ENCODE data around the gene LRRC1. TPM values are rescaled to one million over a fixed set of nuclear protein-coding genes. Genes with fewer than 3 reads are reported as not detected.
"Not testable (repeated sequence)": the region's sequence is repeated elsewhere in the genome, so short reads cannot be mapped to it uniquely, and the experiment has no call there.

Gene LRRC1
- total RNA-seq, 2 experiments from 2014 or later, result 3.2 TPM

- H3K27me3 Mint-ChIP-seq, result peaks cover 13% of the 10 kb centered on the region
- no peak overlapping the region for H3K27ac Mint-ChIP-seq
- intact Hi-C loops (cut with micrococcal nuclease), result no loop called here
- ChIA-PET CTCF (no interaction called here), POLR2A (no interaction called here)
- H3K9me3 Mint-ChIP-seq, result no peaks in the 10 kb centered on the region
- no peaks in the 10 kb centered on the region for H3K4me1 Mint-ChIP-seq (ENCODE audit: low read depth)
- no peak overlapping the region for H3K4me3 Mint-ChIP-seq
- H3K36me3 Mint-ChIP-seq, result no peaks in the 10 kb centered on the region
- DNase-seq, result no peak
Observed at GRCh38 chr6:53767941-53768340, 26.9 kb upstream of the LRRC1 start.

DNA sequence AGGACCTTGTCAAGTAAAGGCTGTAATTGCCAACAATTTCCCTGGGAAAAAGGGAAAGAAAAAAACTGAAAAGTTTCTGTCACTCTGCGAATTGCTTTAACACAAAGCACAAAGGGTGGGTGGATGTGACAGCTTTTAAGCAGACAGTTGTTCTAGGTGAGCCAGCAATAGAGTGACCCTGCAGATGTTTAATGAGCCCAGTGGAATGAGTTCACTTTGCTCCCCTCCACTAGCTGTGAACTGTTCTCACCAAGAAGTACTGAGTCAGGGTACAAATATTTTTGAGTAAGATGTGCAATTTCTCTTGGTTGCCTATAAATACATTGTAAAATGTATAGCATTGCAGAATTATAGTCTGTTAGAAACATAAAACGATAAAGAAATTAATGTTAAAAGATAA, 26.2 kb upstream of the LRRC1 start:
- no peaks in the 10 kb centered on the region for H3K36me3 Mint-ChIP-seq
- H3K4me3 Mint-ChIP-seq, result no peak overlapping the region
- ChIA-PET POLR2A (no interaction called here), CTCF (no interaction called here)
- no peaks in the 10 kb centered on the region for H3K4me1 Mint-ChIP-seq (ENCODE audit: low read depth)
- peaks cover 13% of the 10 kb centered on the region for H3K27me3 Mint-ChIP-seq
- H3K27ac Mint-ChIP-seq, result no peak overlapping the region
- H3K9me3 Mint-ChIP-seq, result no peaks in the 10 kb centered on the region
- intact Hi-C loops (cut with micrococcal nuclease), result no loop called here
- no peak for DNase-seq

GRCh38 chr6:53770780-53771249, 24.0 kb upstream of the LRRC1 start:
- H3K4me3 Mint-ChIP-seq, result no peak overlapping the region
- intact Hi-C loops (cut with micrococcal nuclease), result no loop called here
- ChIA-PET CTCF (interaction anchor here (0.7 kb wide), 1 partner anchor 11 kb away, joined by 3 read pairs; no protein-coding TSS in a partner anchor), POLR2A (no interaction called here)
- H3K27me3 Mint-ChIP-seq, result peaks cover 14% of the 10 kb centered on the region
- no peak overlapping the region for H3K27ac Mint-ChIP-seq
- H3K4me1 Mint-ChIP-seq (ENCODE audit: low read depth), result no peaks in the 10 kb centered on the region
- no peak for DNase-seq
- H3K9me3 Mint-ChIP-seq, result no peaks in the 10 kb centered on the region
- no peaks in the 10 kb centered on the region for H3K36me3 Mint-ChIP-seq

DNA sequence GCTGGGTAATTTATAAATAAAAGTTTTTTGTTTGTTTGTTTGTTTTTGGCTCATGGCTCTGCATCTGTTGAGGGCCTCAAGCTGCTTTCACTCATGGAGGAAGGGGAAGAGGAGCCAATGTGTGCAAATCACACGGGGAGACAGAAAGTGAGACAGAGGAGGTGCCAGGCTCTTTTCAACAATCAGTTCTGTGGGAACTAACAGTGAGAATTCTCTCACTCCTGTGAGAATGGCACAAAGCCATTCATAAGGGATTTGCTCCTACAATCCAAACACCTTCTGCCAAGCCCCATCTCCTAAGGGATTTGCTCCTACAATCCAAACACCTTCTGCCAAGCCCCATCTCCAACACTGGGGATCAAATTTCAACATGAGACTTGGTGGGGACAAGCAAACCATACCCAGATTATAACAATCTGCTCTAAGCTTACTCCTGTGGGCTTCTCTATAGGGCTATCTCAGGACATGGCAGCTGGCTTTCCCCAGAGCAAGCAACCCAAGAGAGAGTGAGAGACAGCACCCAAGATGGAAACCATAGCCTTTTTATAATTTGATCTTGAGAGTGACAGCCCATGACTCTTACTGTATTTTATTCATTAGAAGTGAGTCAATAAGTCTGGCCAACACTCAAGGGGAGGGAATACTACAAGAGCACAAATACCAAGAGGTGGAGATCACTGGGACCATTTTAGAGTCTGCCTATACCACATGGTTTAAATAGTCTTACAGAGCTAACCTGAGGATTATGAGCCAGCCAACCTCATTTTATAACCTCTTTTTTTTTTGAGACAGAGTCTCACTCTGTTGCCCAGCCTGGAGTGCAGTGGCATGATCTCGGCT, 22.8 kb upstream of the LRRC1 start:
- H3K36me3 Mint-ChIP-seq, result no peaks in the 10 kb centered on the region
- CTCF ChIA-PET, result no interaction called here

DNA sequence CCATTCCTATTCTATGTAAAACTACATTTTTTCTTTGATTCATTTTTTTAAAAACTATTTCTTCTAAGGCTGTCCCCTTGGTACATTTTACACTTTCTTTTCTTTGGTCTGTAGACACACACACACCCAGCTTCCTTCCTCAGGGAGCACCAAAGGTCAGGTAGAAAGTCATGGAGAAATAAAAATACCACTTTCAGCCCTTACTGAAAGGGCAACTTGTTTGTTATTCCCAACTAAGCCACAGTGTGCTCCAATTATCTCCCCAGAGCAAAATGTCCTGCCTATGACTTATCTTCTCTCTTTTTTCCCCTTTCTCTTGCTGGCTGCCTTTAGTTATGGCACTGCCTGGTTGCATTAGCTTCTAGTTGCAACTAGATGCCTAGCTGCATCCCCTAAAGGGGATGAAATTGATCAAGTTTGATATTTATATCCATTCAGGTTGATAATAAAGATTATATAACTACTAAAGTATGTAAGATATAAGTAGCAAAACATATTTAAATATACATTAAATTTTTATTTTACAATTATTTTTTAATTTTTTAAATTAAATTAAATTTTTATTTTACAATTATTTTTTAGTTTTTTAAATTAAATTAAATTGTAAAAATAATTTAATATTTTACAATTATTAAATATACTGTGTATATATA, 21.6 kb upstream of the LRRC1 start:
- ChIA-PET CTCF (no interaction called here), POLR2A (no interaction called here)
- H3K9me3 Mint-ChIP-seq, result no peaks in the 10 kb centered on the region
- intact Hi-C loops (cut with micrococcal nuclease), result no loop called here
- no peak overlapping the region for H3K27ac Mint-ChIP-seq
- DNase-seq, result no peak
- H3K36me3 Mint-ChIP-seq, result no peaks in the 10 kb centered on the region
- H3K4me3 Mint-ChIP-seq, result no peak overlapping the region
- peaks cover 6% of the 10 kb centered on the region for H3K27me3 Mint-ChIP-seq
- H3K4me1 Mint-ChIP-seq (ENCODE audit: low read depth), result no peaks in the 10 kb centered on the region

More for the DNA sequence above, 22.8 kb upstream of the LRRC1 start:
- H3K4me3 Mint-ChIP-seq, result no peak overlapping the region
- H3K27ac Mint-ChIP-seq, result no peak overlapping the region
- intact Hi-C loops (cut with micrococcal nuclease), result no loop called here
- H3K27me3 Mint-ChIP-seq, result peaks cover 8% of the 10 kb centered on the region
- H3K9me3 Mint-ChIP-seq, result no peaks in the 10 kb centered on the region
- DNase-seq, result no peak
- H3K4me1 Mint-ChIP-seq (ENCODE audit: low read depth), result no peaks in the 10 kb centered on the region
- POLR2A ChIA-PET, result no interaction called here

- H3K4me1 Mint-ChIP-seq (ENCODE audit: low read depth); POLR2A ChIA-PET; H3K27ac Mint-ChIP-seq; DNase-seq; H3K4me3 Mint-ChIP-seq; H3K36me3 Mint-ChIP-seq; CTCF ChIA-PET; intact Hi-C loops (cut with micrococcal nuclease); H3K27me3 Mint-ChIP-seq; H3K9me3 Mint-ChIP-seq: not testable (repeated sequence)
Observed at GRCh38 chr6:53776152-53776551, 18.7 kb upstream of the LRRC1 start.

DNA sequence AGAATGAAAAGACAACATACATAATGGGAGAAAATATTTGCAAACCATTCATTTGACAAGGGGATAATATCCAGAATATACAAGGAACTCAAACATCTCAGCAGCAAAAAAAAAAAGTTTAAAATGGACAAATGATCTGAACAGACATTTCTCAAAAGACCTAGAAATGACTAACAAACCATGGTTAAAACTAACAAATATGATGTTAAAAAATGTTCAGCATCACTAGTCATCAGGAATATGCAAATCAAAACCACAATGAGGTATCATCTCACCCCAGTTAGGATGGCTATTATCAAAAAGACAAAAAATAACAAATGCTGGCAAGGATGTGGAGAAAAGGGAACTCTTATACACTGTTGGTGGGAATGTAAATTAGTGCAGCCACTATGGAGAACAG, 9.8 kb upstream of the LRRC1 start:
- CTCF ChIA-PET; intact Hi-C loops (cut with micrococcal nuclease); H3K27ac Mint-ChIP-seq; H3K4me1 Mint-ChIP-seq (ENCODE audit: low read depth); POLR2A ChIA-PET; H3K4me3 Mint-ChIP-seq; H3K36me3 Mint-ChIP-seq; H3K9me3 Mint-ChIP-seq; DNase-seq: not testable (repeated sequence)
- peaks cover 11% of the 10 kb centered on the region for H3K27me3 Mint-ChIP-seq

- no peak for DNase-seq
- Mint-ChIP-seq H3K4me1 (ENCODE audit: low read depth) (no peaks in the 10 kb centered on the region), H3K27ac (no peak overlapping the region), H3K36me3 (no peaks in the 10 kb centered on the region), H3K9me3 (peaks cover 10% of the 10 kb centered on the region), H3K4me3 (no peak overlapping the region), H3K27me3 (peaks cover 10% of the 10 kb centered on the region)
- ChIA-PET CTCF (no interaction called here), POLR2A (no interaction called here)
- intact Hi-C loops (cut with micrococcal nuclease), result no loop called here
Observed at GRCh38 chr6:53786832-53787231, 8.0 kb upstream of the LRRC1 start.

- Mint-ChIP-seq H3K36me3 (no peaks in the 10 kb centered on the region), H3K4me1 (ENCODE audit: low read depth) (peaks cover 16% of the 10 kb centered on the region), H3K27ac (no peak overlapping the region), H3K27me3 (peaks cover 10% of the 10 kb centered on the region), H3K4me3 (no peak overlapping the region), H3K9me3 (peaks cover 10% of the 10 kb centered on the region)
- intact Hi-C loops (cut with micrococcal nuclease), result loop anchor here (5.0 kb wide), 2 partner anchors 186 to 299 kb away; no protein-coding TSS in a partner anchor
- ChIA-PET POLR2A (no interaction called here), CTCF (no interaction called here)
- no peak for DNase-seq
Observed at GRCh38 chr6:53790886-53791285, 3.9 kb upstream of the LRRC1 start.

GRCh38 chr6:53792016-53792415, 2.8 kb upstream of the LRRC1 start:
- Mint-ChIP-seq H3K27ac (no peak overlapping the region), H3K36me3 (no peaks in the 10 kb centered on the region), H3K27me3 (peaks cover 14% of the 10 kb centered on the region), H3K9me3 (peaks cover 10% of the 10 kb centered on the region), H3K4me1 (ENCODE audit: low read depth) (peaks cover 24% of the 10 kb centered on the region), H3K4me3 (no peak overlapping the region)
- ChIA-PET POLR2A (no interaction called here), CTCF (no interaction called here)
- intact Hi-C loops (cut with micrococcal nuclease), result loop anchor here (5.0 kb wide), 2 partner anchors 185 to 300 kb away; no protein-coding TSS in a partner anchor
- no peak for DNase-seq

DNA sequence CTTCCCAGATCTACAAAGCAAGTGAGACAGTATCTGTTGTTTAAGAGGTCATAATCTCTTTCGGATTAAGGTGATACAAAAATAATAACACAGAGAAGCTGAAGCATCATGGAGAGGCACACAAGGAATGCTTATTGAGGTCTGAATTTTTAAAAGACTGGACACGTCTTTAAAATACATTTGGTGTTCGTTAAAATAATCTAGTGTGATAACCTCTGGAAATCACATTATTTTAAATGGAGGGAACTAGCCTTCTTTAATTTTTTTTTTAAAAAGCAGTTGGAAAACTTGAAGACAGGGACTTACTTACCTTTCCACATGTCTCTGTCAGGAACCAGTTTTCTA, 1.9 kb upstream of the LRRC1 start:
- intact Hi-C loops (cut with micrococcal nuclease), result loop anchor here (5.0 kb wide), 2 partner anchors 184 to 301 kb away; no protein-coding TSS in a partner anchor
- Mint-ChIP-seq H3K9me3 (peaks cover 9% of the 10 kb centered on the region), H3K36me3 (no peaks in the 10 kb centered on the region), H3K4me1 (ENCODE audit: low read depth) (peaks cover 24% of the 10 kb centered on the region), H3K4me3 (peak overlapping the region; percentile 97), H3K27ac (no peak overlapping the region), H3K27me3 (peaks cover 14% of the 10 kb centered on the region)
- no peak for DNase-seq
- ChIA-PET CTCF (interaction anchor here (0.9 to 2.2 kb wide), 4 partner anchors 9 to 164 kb away, joined by 3 to 8 read pairs (median 4); no protein-coding TSS in a partner anchor), POLR2A (no interaction called here)

- H3K4me3 Mint-ChIP-seq, result peak overlapping the region; percentile 97
- H3K36me3 Mint-ChIP-seq, result no peaks in the 10 kb centered on the region
- ChIA-PET POLR2A (interaction anchor here (1.1 kb wide), 1 partner anchor 455 kb away, joined by 3 read pairs; no protein-coding TSS in a partner anchor), CTCF (interaction anchor here (0.6 to 2.2 kb wide), 9 partner anchors 10 to 300 kb away, joined by 3 to 12 read pairs (median 4); no protein-coding TSS in a partner anchor)
- H3K27ac Mint-ChIP-seq, result peak overlapping the region; percentile 76
- H3K9me3 Mint-ChIP-seq, result peaks cover 3% of the 10 kb centered on the region
- peaks cover 24% of the 10 kb centered on the region for H3K4me1 Mint-ChIP-seq (ENCODE audit: low read depth)
- peaks cover 12% of the 10 kb centered on the region for H3K27me3 Mint-ChIP-seq
- peak; percentile 61 for DNase-seq
- intact Hi-C loops (cut with micrococcal nuclease), result loop anchor here (1.0 to 5.0 kb wide), 6 partner anchors 52 to 301 kb away; no protein-coding TSS in a partner anchor
Observed at GRCh38 chr6:53793318-53794136, 1.3 kb upstream of the LRRC1 start.
